Stimulated activated CD4-positive, alpha-beta T cell treated with anti-CD3 and anti-CD28 coated beads, Interleukin-12 subunit alpha, Interleukin-12 subunit beta, amount 100 ng/mL, for 24 hours (primary cell): Measurements from ENCODE around the gene LY6G6D.
A peak's percentile ranks its signal among the peaks of the same experiment; 100 is the strongest.

Source experiments
- DNase-seq, 2 experiments: peaks; one replicate each; pipeline ENCODE4 v3.0.0-alpha.2; 2020; ENCODE audit warnings: low read depth in 2 of 2

LY6G6D gene

GRCh38 chr6:31736021-31736767 is 21.0 kb downstream of the LY6G6D start, which contains the start of gene CLIC1:
TSS of gene CLIC1 (minus strand) at chr6:31736530. CDS start at chr6:31736300, 230 bp downstream.
- DNase-seq, result peak; percentile 64 to 82

GRCh38 chr6:31736768-31737314 is 21.7 kb downstream of the LY6G6D start:
- no peak for DNase-seq

- no peak for DNase-seq
Observed at GRCh38 chr6:31737315-31737990, 22.3 kb downstream of the LY6G6D start.

- peak in 1 of 2 experiments; percentile 60 for DNase-seq
Observed at GRCh38 chr6:31737991-31738979, 23.1 kb downstream of the LY6G6D start.

- peak; percentile 92 to 96 for DNase-seq
Observed at GRCh38 chr6:31739639-31740396, 24.7 kb downstream of the LY6G6D start, which contains the start of gene MSH5. TSS of gene MSH5 (plus strand) at chr6:31740005. CDS start at chr6:31740467, 462 bp downstream.

- no peak for DNase-seq
Observed at GRCh38 chr6:31740397-31741223, 25.5 kb downstream of the LY6G6D start.

GRCh38 chr6:31741815-31742214 is 26.7 kb downstream of the LY6G6D start:
- DNase-seq, result no peak

- DNase-seq, result no peak
Observed at GRCh38 chr6:31742894-31743293, 27.7 kb downstream of the LY6G6D start.

- DNase-seq, result no peak
Observed at GRCh38 chr6:31744422-31744821, 29.3 kb downstream of the LY6G6D start.

- DNase-seq, result no peak
Observed at GRCh38 chr6:31749301-31750036, 34.3 kb downstream of the LY6G6D start.

GRCh38 chr6:31750411-31751022 is 35.4 kb downstream of the LY6G6D start:
- no peak for DNase-seq

GRCh38 chr6:31752739-31753319 is 37.7 kb downstream of the LY6G6D start:
- no peak for DNase-seq

GRCh38 chr6:31758281-31758680 is 43.1 kb downstream of the LY6G6D start:
- DNase-seq, result no peak

- DNase-seq, result no peak
Observed at GRCh38 chr6:31760790-31761189, 45.6 kb downstream of the LY6G6D start.

- DNase-seq, result no peak
Observed at GRCh38 chr6:31761343-31761742, 46.2 kb downstream of the LY6G6D start.

- no peak for DNase-seq
Observed at GRCh38 chr6:31762356-31762755, 47.2 kb downstream of the LY6G6D start, which contains the start of gene SAPCD1. TSS of gene SAPCD1 (plus strand) at chr6:31762656. CDS start at chr6:31763055, 399 bp downstream.

- DNase-seq, result no peak
Observed at GRCh38 chr6:31762878-31763618, 47.9 kb downstream of the LY6G6D start.

- DNase-seq, result no peak
Observed at GRCh38 chr6:31763619-31763940, 48.4 kb downstream of the LY6G6D start.
